Lower lobe of right lung (tissue), 2 donors: ENCODE results near the gene MYO15B. TPM values are rescaled to one million over a fixed set of nuclear protein-coding genes. Genes with fewer than 3 reads are reported as not detected.

Source experiments
- ATAC-seq, 2 donors: fragments of 200-7000 bp; cut with Tn5 transposase; one replicate each; pipeline ENCODE4 v1.9.1; 2020 to 2022; ENCODE audit warnings: mild to moderate bottlenecking in 2 of 2, moderate library complexity in 2 of 2
- DNase-seq: peaks from one replicate; pipeline ENCODE4 v3.0.0-alpha.2; 2020
- H3K27ac ChIP-seq: fragments of 200-600 bp; one replicate; pipeline ENCODE4 v1.8.0; 2022
- H3K27me3 ChIP-seq: fragments of 200-600 bp; one replicate; pipeline ENCODE4 v1.8.0; 2022; ENCODE audit warnings: low read depth
- H3K36me3 ChIP-seq: fragments of 200-600 bp; one replicate; pipeline ENCODE4 v1.8.0; 2022; ENCODE audit warnings: mild to moderate bottlenecking
- H3K4me1 ChIP-seq: fragments of 200-600 bp; one replicate; pipeline ENCODE4 v1.8.0; 2022
- H3K4me3 ChIP-seq: fragments of 200-600 bp; one replicate; pipeline ENCODE4 v1.8.0; 2022; ENCODE audit warnings: mild to moderate bottlenecking
- H3K9me3 ChIP-seq: fragments of 200-600 bp; one replicate; pipeline ENCODE4 v1.8.0; 2022
- CTCF ChIP-seq: fragments of 200-600 bp; IDR thresholded peaks from one replicate; pipeline ENCODE4 v1.8.0; 2022; ENCODE audit warnings: antibody characterized with exemption, mild to moderate bottlenecking
- intact Hi-C: fragments of 100-400 bp; cut with DNase I; formaldehyde crosslinking; loops from one replicate; pipeline ENCODE4 v1.11.0; 2022
- total RNA-seq: library from RNA; stranded (reverse); fragmentation: NEBNext Ultra II Directional; extraction: Animal tissue kit (Norgen Biotek cat#: 25700); gene quantifications from one replicate; pipeline ENCODE4 v1.2.1, GENCODE V29; 2021
- donor health status: DM: no; HTN: yes; CAD: no; lungs with severe emphysema.

Gene MYO15B
- total RNA-seq, 1 donor from 2014 or later = 181 TPM

- no peaks in the 10 kb centered on the region for H3K9me3 ChIP-seq
- no peak overlapping the region for H3K4me3 ChIP-seq
- no peak for TF ChIP-seq CTCF
- intact Hi-C loops = no loop called here
- peaks cover 21% of the 10 kb centered on the region for H3K4me1 ChIP-seq
- H3K27ac ChIP-seq = peak overlapping the region; percentile 49
- peak; percentile 80 to 84 for ATAC-seq
- DNase-seq = peak; percentile 82
- peaks cover 8% of the 10 kb centered on the region for H3K36me3 ChIP-seq
- H3K27me3 ChIP-seq = no peaks in the 10 kb centered on the region
Measured at GRCh38 chr17:75557075-75557851, 30.3 kb upstream of the MYO15B start.

- H3K27ac ChIP-seq = peak overlapping the region; percentile 49
- peaks cover 13% of the 10 kb centered on the region for H3K36me3 ChIP-seq
- no peak overlapping the region for H3K4me3 ChIP-seq
- H3K9me3 ChIP-seq = no peaks in the 10 kb centered on the region
- peaks cover 21% of the 10 kb centered on the region for H3K4me1 ChIP-seq
- no peaks in the 10 kb centered on the region for H3K27me3 ChIP-seq
- DNase-seq (no peak), ATAC-seq (peak in 1 of 2 donors; percentile 2)
- no peak for TF ChIP-seq CTCF
- intact Hi-C loops = no loop called here
Measured at GRCh38 chr17:75557852-75558665, 29.5 kb upstream of the MYO15B start.

- peaks cover 16% of the 10 kb centered on the region for H3K4me1 ChIP-seq
- intact Hi-C loops = no loop called here
- no peak for DNase-seq
- no peaks in the 10 kb centered on the region for H3K27me3 ChIP-seq
- H3K36me3 ChIP-seq = peaks cover 22% of the 10 kb centered on the region
- no peak for ATAC-seq
- no peaks in the 10 kb centered on the region for H3K9me3 ChIP-seq
- no peak overlapping the region for H3K27ac ChIP-seq
- no peak for TF ChIP-seq CTCF
- H3K4me3 ChIP-seq = no peak overlapping the region
Measured at GRCh38 chr17:75558666-75559530, 28.7 kb upstream of the MYO15B start.

GRCh38 chr17:75559958-75560533, 27.6 kb upstream of the MYO15B start:
- Histone ChIP-seq H3K27me3 (no peaks in the 10 kb centered on the region), H3K9me3 (no peaks in the 10 kb centered on the region), H3K36me3 (peaks cover 33% of the 10 kb centered on the region), H3K27ac (no peak overlapping the region), H3K4me1 (peaks cover 16% of the 10 kb centered on the region), H3K4me3 (no peak overlapping the region)
- no peak for ATAC-seq
- no peak for TF ChIP-seq CTCF
- intact Hi-C loops = no loop called here
- no peak for DNase-seq
